ENCODE measurements around the gene CDX4.

Gene CDX4

GRCh38 chrX:73446831-73447230 is at the start of gene CDX4:
Gene CDX4 (plus strand): TSS chrX:73447053. CDS start chrX:73447254, 201 bp downstream.
- H3K27ac ChIP-seq (ENCODE audit: low read depth, low read length), result no peak within 1 kb of the TSS
- no peak within 1 kb of the TSS for H3K9ac ChIP-seq (ENCODE audit: low read length)
- no peaks in the 10 kb centered on the region for H3K4me1 ChIP-seq (ENCODE audit: insufficient read depth, low read length)
- no peaks in the 10 kb centered on the region for H3K9me3 ChIP-seq (ENCODE audit: low read length)
- H3K4me3 ChIP-seq (ENCODE audit: low read depth in 1 of 2, low read length in 2 of 2), result no peak within 1 kb of the TSS
- H3K36me3 ChIP-seq (ENCODE audit: insufficient read depth, low read length), result no peaks in the 10 kb centered on the region
- peaks cover 0 to 23% of the 10 kb centered on the region in 2 donors for H3K27me3 ChIP-seq (ENCODE audit: control insufficient read depth in 1 of 2, insufficient read depth in 2 of 2, low read length in 2 of 2)

- no peak overlapping the region for H3K9ac ChIP-seq (ENCODE audit: low read length)
- H3K4me1 ChIP-seq (ENCODE audit: insufficient read depth, low read length), result no peaks in the 10 kb centered on the region
- no peaks in the 10 kb centered on the region for H3K36me3 ChIP-seq (ENCODE audit: insufficient read depth, low read length)
- H3K9me3 ChIP-seq (ENCODE audit: low read length), result no peaks in the 10 kb centered on the region
- no peak overlapping the region for H3K4me3 ChIP-seq (ENCODE audit: low read depth in 1 of 2, low read length in 2 of 2)
- no peaks in the 10 kb centered on the region for H3K27me3 ChIP-seq (ENCODE audit: control insufficient read depth in 1 of 2, insufficient read depth in 2 of 2, low read length in 2 of 2)
- H3K27ac ChIP-seq (ENCODE audit: low read depth, low read length), result no peak overlapping the region
These were observed 48.5 kb upstream of the CDX4 start for GRCh38 chrX:73398185-73398914.

- no peaks in the 10 kb centered on the region for H3K27me3 ChIP-seq (ENCODE audit: control insufficient read depth in 1 of 2, insufficient read depth in 2 of 2, low read length in 2 of 2)
These were observed 46.6 kb upstream of the CDX4 start for GRCh38 chrX:73400136-73400748.

GRCh38 chrX:73401591-73402266 is 45.1 kb upstream of the CDX4 start:
- H3K27me3 ChIP-seq (ENCODE audit: control insufficient read depth in 1 of 2, insufficient read depth in 2 of 2, low read length in 2 of 2), result no peaks in the 10 kb centered on the region
- H3K4me3 ChIP-seq (ENCODE audit: low read depth in 1 of 2, low read length in 2 of 2), result no peak overlapping the region
- H3K36me3 ChIP-seq (ENCODE audit: insufficient read depth, low read length), result no peaks in the 10 kb centered on the region
- no peak overlapping the region for H3K27ac ChIP-seq (ENCODE audit: low read depth, low read length)
- no peaks in the 10 kb centered on the region for H3K4me1 ChIP-seq (ENCODE audit: insufficient read depth, low read length)
- H3K9ac ChIP-seq (ENCODE audit: low read length), result no peak overlapping the region
- no peaks in the 10 kb centered on the region for H3K9me3 ChIP-seq (ENCODE audit: low read length)

More at GRCh38 chrX:73400136-73400748, 46.6 kb upstream of the CDX4 start:
- no peaks in the 10 kb centered on the region for H3K9me3 ChIP-seq (ENCODE audit: low read length)
- H3K27ac ChIP-seq (ENCODE audit: low read depth, low read length), result no peak overlapping the region
- no peaks in the 10 kb centered on the region for H3K4me1 ChIP-seq (ENCODE audit: insufficient read depth, low read length)
- H3K36me3 ChIP-seq (ENCODE audit: insufficient read depth, low read length), result no peaks in the 10 kb centered on the region
- H3K9ac ChIP-seq (ENCODE audit: low read length), result no peak overlapping the region
- H3K4me3 ChIP-seq (ENCODE audit: low read depth in 1 of 2, low read length in 2 of 2), result no peak overlapping the region

- no peak overlapping the region for H3K9ac ChIP-seq (ENCODE audit: low read length)
- H3K4me3 ChIP-seq (ENCODE audit: low read depth in 1 of 2, low read length in 2 of 2), result no peak overlapping the region
- peaks cover 0 to 3% of the 10 kb centered on the region in 2 donors for H3K27me3 ChIP-seq (ENCODE audit: control insufficient read depth in 1 of 2, insufficient read depth in 2 of 2, low read length in 2 of 2)
- H3K36me3 ChIP-seq (ENCODE audit: insufficient read depth, low read length), result no peaks in the 10 kb centered on the region
- H3K4me1 ChIP-seq (ENCODE audit: insufficient read depth, low read length), result no peaks in the 10 kb centered on the region
- H3K27ac ChIP-seq (ENCODE audit: low read depth, low read length), result no peak overlapping the region
- H3K9me3 ChIP-seq (ENCODE audit: low read length), result peaks cover 5% of the 10 kb centered on the region
These were observed 33.9 kb upstream of the CDX4 start for GRCh38 chrX:73412930-73413329.

GRCh38 chrX:73447311-73447794 is 500 bp downstream of the CDX4 start:
- H3K4me3 ChIP-seq (ENCODE audit: low read depth in 1 of 2, low read length in 2 of 2), result no peak overlapping the region
- H3K36me3 ChIP-seq (ENCODE audit: insufficient read depth, low read length), result no peaks in the 10 kb centered on the region
- H3K27me3 ChIP-seq (ENCODE audit: control insufficient read depth in 1 of 2, insufficient read depth in 2 of 2, low read length in 2 of 2), result peaks cover 0 to 23% of the 10 kb centered on the region in 2 donors
- H3K9me3 ChIP-seq (ENCODE audit: low read length), result no peaks in the 10 kb centered on the region
- no peaks in the 10 kb centered on the region for H3K4me1 ChIP-seq (ENCODE audit: insufficient read depth, low read length)
- no peak overlapping the region for H3K9ac ChIP-seq (ENCODE audit: low read length)
- H3K27ac ChIP-seq (ENCODE audit: low read depth, low read length), result no peak overlapping the region

- no peak overlapping the region for H3K4me3 ChIP-seq (ENCODE audit: low read depth in 1 of 2, low read length in 2 of 2)
These were observed 1.5 kb downstream of the CDX4 start for GRCh38 chrX:73448379-73448778.

GRCh38 chrX:73455171-73455570 is 8.3 kb downstream of the CDX4 start:
- H3K27me3 ChIP-seq (ENCODE audit: control insufficient read depth in 1 of 2, insufficient read depth in 2 of 2, low read length in 2 of 2), result no peaks in the 10 kb centered on the region
- H3K4me1 ChIP-seq (ENCODE audit: insufficient read depth, low read length), result no peaks in the 10 kb centered on the region
- no peak overlapping the region for H3K9ac ChIP-seq (ENCODE audit: low read length)
- no peaks in the 10 kb centered on the region for H3K9me3 ChIP-seq (ENCODE audit: low read length)
- no peaks in the 10 kb centered on the region for H3K36me3 ChIP-seq (ENCODE audit: insufficient read depth, low read length)
- no peak overlapping the region for H3K4me3 ChIP-seq (ENCODE audit: low read depth in 1 of 2, low read length in 2 of 2)
- H3K27ac ChIP-seq (ENCODE audit: low read depth, low read length), result no peak overlapping the region

More at GRCh38 chrX:73448379-73448778, 1.5 kb downstream of the CDX4 start:
- peaks cover 0 to 23% of the 10 kb centered on the region in 2 donors for H3K27me3 ChIP-seq (ENCODE audit: control insufficient read depth in 1 of 2, insufficient read depth in 2 of 2, low read length in 2 of 2)
- H3K27ac ChIP-seq (ENCODE audit: low read depth, low read length), result no peak overlapping the region
- H3K36me3 ChIP-seq (ENCODE audit: insufficient read depth, low read length), result no peaks in the 10 kb centered on the region
- H3K9ac ChIP-seq (ENCODE audit: low read length), result no peak overlapping the region
- H3K9me3 ChIP-seq (ENCODE audit: low read length), result no peaks in the 10 kb centered on the region
- H3K4me1 ChIP-seq (ENCODE audit: insufficient read depth, low read length), result no peaks in the 10 kb centered on the region

GRCh38 chrX:73457306-73457705 is 10.5 kb downstream of the CDX4 start:
- Histone ChIP-seq H3K4me1 (ENCODE audit: insufficient read depth, low read length) (no peaks in the 10 kb centered on the region), H3K27me3 (ENCODE audit: control insufficient read depth in 1 of 2, insufficient read depth in 2 of 2, low read length in 2 of 2) (no peaks in the 10 kb centered on the region), H3K9me3 (ENCODE audit: low read length) (no peaks in the 10 kb centered on the region), H3K9ac (ENCODE audit: low read length) (no peak overlapping the region), H3K27ac (ENCODE audit: low read depth, low read length) (no peak overlapping the region), H3K36me3 (ENCODE audit: insufficient read depth, low read length) (no peaks in the 10 kb centered on the region), H3K4me3 (ENCODE audit: low read depth in 1 of 2, low read length in 2 of 2) (no peak overlapping the region)

GRCh38 chrX:73468376-73468775 is 21.5 kb downstream of the CDX4 start:
- Histone ChIP-seq H3K27ac (ENCODE audit: low read depth, low read length) (no peak overlapping the region), H3K36me3 (ENCODE audit: insufficient read depth, low read length) (no peaks in the 10 kb centered on the region), H3K4me3 (ENCODE audit: low read depth in 1 of 2, low read length in 2 of 2) (no peak overlapping the region), H3K9ac (ENCODE audit: low read length) (no peak overlapping the region), H3K4me1 (ENCODE audit: insufficient read depth, low read length) (no peaks in the 10 kb centered on the region), H3K27me3 (ENCODE audit: control insufficient read depth in 1 of 2, insufficient read depth in 2 of 2, low read length in 2 of 2) (peaks cover 0 to 8% of the 10 kb centered on the region in 2 donors), H3K9me3 (ENCODE audit: low read length) (no peaks in the 10 kb centered on the region)

- no peak overlapping the region for H3K4me3 ChIP-seq (ENCODE audit: low read depth in 1 of 2, low read length in 2 of 2)
These were observed 32.1 kb downstream of the CDX4 start for GRCh38 chrX:73478961-73479360.

More at GRCh38 chrX:73478961-73479360, 32.1 kb downstream of the CDX4 start:
- Histone ChIP-seq H3K27ac (ENCODE audit: low read depth, low read length) (no peak overlapping the region), H3K4me1 (ENCODE audit: insufficient read depth, low read length) (no peaks in the 10 kb centered on the region), H3K27me3 (ENCODE audit: control insufficient read depth in 1 of 2, insufficient read depth in 2 of 2, low read length in 2 of 2) (no peaks in the 10 kb centered on the region), H3K36me3 (ENCODE audit: insufficient read depth, low read length) (no peaks in the 10 kb centered on the region), H3K9me3 (ENCODE audit: low read length) (no peaks in the 10 kb centered on the region), H3K9ac (ENCODE audit: low read length) (no peak overlapping the region)

Data from muscle layer of colon (tissue), 2 donors.